Gastrocnemius medialis (tissue), 4 donors: ENCODE measurements around the gene CD244.

Experiments
- CTCF ChIP-seq, 5 experiments: fragments of 450-650 bp in 3 of 5; fragments of 200-600 bp in 2 of 5; sonication (generic) in 2 of 5; IDR thresholded peaks in 4 of 5; conservative IDR thresholded peaks in 1 of 5; 1 replicate in 4 of 5; 2 replicates in 1 of 5; pipeline ENCODE4 v1.5.1; 2016 to 2019; ENCODE audit warnings: antibody characterized with exemption in 5 of 5, mild to moderate bottlenecking in 3 of 5, moderate library complexity in 3 of 5
- POLR2A ChIP-seq, 2 donors: fragments of 450-650 bp; IDR thresholded peaks; one replicate each; pipeline ENCODE4 v1.6.1; 2017; ENCODE audit warnings: antibody characterized with exemption in 2 of 2, mild to moderate bottlenecking in 2 of 2, moderate library complexity in 2 of 2

DNA sequence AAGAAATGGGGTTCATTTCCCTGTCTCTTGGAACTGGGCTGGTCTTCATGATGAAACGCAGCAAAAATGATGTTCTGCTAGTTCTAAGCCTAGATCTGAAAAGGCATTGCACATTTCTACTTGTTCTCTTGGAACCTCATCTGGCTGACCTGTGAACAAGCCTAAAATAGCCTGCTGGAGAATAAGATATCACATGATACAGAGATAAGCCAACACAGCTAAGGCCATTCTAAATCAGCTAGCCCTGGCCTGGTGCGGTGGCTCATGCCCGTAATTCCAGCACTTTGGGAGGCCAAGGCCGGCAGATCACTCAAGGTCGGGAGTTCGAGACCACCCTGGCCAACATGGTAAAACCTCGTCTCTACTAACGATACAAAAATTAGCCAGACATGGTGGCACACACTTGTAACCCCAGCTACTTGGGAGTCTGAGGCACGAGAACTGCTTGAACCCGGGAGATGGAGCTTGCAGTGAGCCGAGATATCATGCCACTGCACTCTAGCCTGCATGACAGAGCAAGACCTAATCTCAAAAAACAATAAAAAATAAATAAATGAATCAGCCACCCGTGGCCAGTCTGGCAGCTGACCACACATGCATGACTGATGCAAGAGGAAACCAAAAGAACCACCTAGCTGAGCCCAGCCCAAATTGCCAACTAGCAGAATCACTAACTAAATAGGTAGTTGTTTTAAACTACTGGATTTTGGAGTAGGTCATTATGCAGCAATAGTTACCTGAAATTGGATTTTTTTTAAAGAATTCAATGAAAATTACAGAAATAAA is 18.0 kb downstream of the CD244 start:
- TF ChIP-seq CTCF (IDR thresholded peaks at IDR 0.05 in 4 of 5, conservative IDR thresholded peaks at IDR 0.05 in 1 of 5) (no peak), POLR2A (IDR thresholded peaks at IDR 0.05) (no peak)
